GM12873 (cell line): ENCODE data around the gene RPL5.

Experiments
- CTCF ChIP-seq: IDR thresholded peaks from 2 replicates; pipeline ENCODE4 v1.5.1; 2012; ENCODE audit warnings: low read depth, mild to moderate bottlenecking, moderate library complexity, low read length, control low read depth; ENCODE audit not compliant: insufficient read depth; ENCODE audit errors: missing control alignments

Gene RPL5

GRCh38 chr1:92831762-92832536, at the start of gene RPL5:
RPL5 (plus strand) TSS chr1:92832040; CDS start chr1:92832115, 75 bp downstream.
- peak; percentile 97 for TF ChIP-seq CTCF

GRCh38 chr1:92784021-92784638, 47.7 kb upstream of the RPL5 start:
- no peak for TF ChIP-seq CTCF

- peak; percentile 40 for TF ChIP-seq CTCF
Observed at GRCh38 chr1:92784639-92785500, 47.0 kb upstream of the RPL5 start, which contains the start of gene EVI5. EVI5 (minus strand) TSS chr1:92785108; CDS start chr1:92736546, 48,562 bp downstream.

- TF ChIP-seq CTCF = no peak
Observed at GRCh38 chr1:92786111-92786901, 45.5 kb upstream of the RPL5 start.

- no peak for TF ChIP-seq CTCF
Observed at GRCh38 chr1:92790081-92790480, 41.8 kb upstream of the RPL5 start.

- TF ChIP-seq CTCF = no peak
Observed at GRCh38 chr1:92790867-92791266, 41.0 kb upstream of the RPL5 start.
